Naive thymus-derived CD4-positive, alpha-beta T cell (primary cell): Measurements from ENCODE around the gene FAM13A. TPM values are rescaled to one million over a fixed set of nuclear protein-coding genes. Genes with fewer than 3 reads are reported as not detected.
A peak's percentile ranks its signal among the peaks of the same experiment; 100 is the strongest.
"Not testable (repeated sequence)": the region's sequence is repeated elsewhere in the genome, so short reads cannot be mapped to it uniquely, and the experiment has no call there.

Source experiments
- ATAC-seq: fragments of 150-1000 bp; cut with Tn5 transposase; 2 replicates; pipeline ENCODE4 v1.10.0; 2021; ENCODE audit warnings: mild to moderate bottlenecking, moderate library complexity
- CTCF ChIA-PET: fragments of 350-600 bp; sonication (Branson Sonifier 250); formaldehyde crosslinking; loops from one replicate; lab custom pipeline; 2021; ENCODE audit warnings: antibody characterized with exemption; lab: Charles Lee
- POLR2A ChIA-PET: fragments of 350-600 bp; sonication (Branson Sonifier 250); formaldehyde crosslinking; loops from one replicate; lab custom pipeline; 2021; ENCODE audit warnings: antibody characterized with exemption, inconsistent platforms; lab: Charles Lee
- DNase-seq, 9 donors: peaks; one replicate each; pipeline versions ENCODE4 v3.0.0 to v3.0.0-alpha.2; 2020 to 2022; ENCODE audit warnings: mixed read lengths in 1 of 9
- H3K27ac ChIP-seq: one replicate; pipeline ENCODE4 v1.7.0; 2013; ENCODE audit warnings: mild to moderate bottlenecking, low read depth, low read length, moderate library complexity
- H3K27me3 ChIP-seq, 2 donors: one replicate each; pipeline ENCODE4 v1.7.0; 2013; ENCODE audit warnings: low read length in 2 of 2, mild to moderate bottlenecking in 2 of 2, moderate library complexity in 2 of 2; ENCODE audit not compliant: control insufficient read depth in 2 of 2, insufficient read depth in 2 of 2
- H3K36me3 ChIP-seq, 3 experiments: 1 replicate in 2 of 3; 2 replicates in 1 of 3; pipeline ENCODE4 v1.7.0; 2013; ENCODE audit warnings: low read length in 3 of 3, mild to moderate bottlenecking in 3 of 3, moderate library complexity in 1 of 3; ENCODE audit not compliant: insufficient read depth in 3 of 3, control insufficient read depth in 2 of 3
- H3K4me1 ChIP-seq, 2 donors: one replicate each; pipeline ENCODE4 v1.7.0; 2013; ENCODE audit warnings: low read length in 2 of 2, mild to moderate bottlenecking in 2 of 2, moderate library complexity in 1 of 2; ENCODE audit not compliant: control insufficient read depth in 2 of 2, insufficient read depth in 2 of 2
- H3K4me3 ChIP-seq: 2 replicates; pipeline ENCODE4 v1.7.0; 2013; ENCODE audit warnings: mild to moderate bottlenecking, low read length
- H3K9me3 ChIP-seq, 3 experiments: 1 replicate in 2 of 3; 2 replicates in 1 of 3; pipeline ENCODE4 v1.7.0; 2013; ENCODE audit warnings: low read length in 3 of 3; ENCODE audit not compliant: control insufficient read depth in 2 of 3
- H3K27ac Mint-ChIP-seq, 9 donors: one replicate each; pipeline ENCODE4 v1.8.0; 2020 to 2022; ENCODE audit warnings: mixed read lengths in 9 of 9, mild to moderate bottlenecking in 8 of 9, moderate library complexity in 5 of 9, inconsistent platforms in 2 of 9
- H3K27me3 Mint-ChIP-seq, 5 donors: one replicate each; pipeline ENCODE4 v1.8.0; 2021 to 2022; ENCODE audit warnings: mixed read lengths in 5 of 5, mild to moderate bottlenecking in 1 of 5
- H3K36me3 Mint-ChIP-seq, 5 donors: one replicate each; pipeline ENCODE4 v1.8.0; 2020 to 2022; ENCODE audit warnings: mixed read lengths in 5 of 5, mild to moderate bottlenecking in 3 of 5, inconsistent platforms in 1 of 5
- H3K4me1 Mint-ChIP-seq, 7 donors: one replicate each; pipeline ENCODE4 v1.8.0; 2020 to 2022; ENCODE audit warnings: mixed read lengths in 7 of 7, mild to moderate bottlenecking in 3 of 7, inconsistent platforms in 1 of 7
- H3K4me3 Mint-ChIP-seq, 10 donors: one replicate each; pipeline ENCODE4 v1.8.0; 2020 to 2022; ENCODE audit warnings: mild to moderate bottlenecking in 10 of 10, mixed read lengths in 10 of 10, moderate library complexity in 6 of 10, inconsistent platforms in 2 of 10
- H3K9me3 Mint-ChIP-seq, 11 donors: one replicate each; pipeline ENCODE4 v1.8.0; 2020 to 2022; ENCODE audit warnings: mixed read lengths in 11 of 11, mild to moderate bottlenecking in 4 of 11, inconsistent platforms in 1 of 11, moderate library complexity in 1 of 11
- intact Hi-C, 2 donors: fragments of 100-400 bp; cut with micrococcal nuclease; formaldehyde crosslinking; loops; one replicate each; pipeline ENCODE4 v1.15.1; 2023
- polyA plus RNA-seq, 2 donors: library from polyadenylated mRNA; unstranded; fragments of 300-500 nt; fragmentation: Illumina TruSeq; gene quantifications; one replicate each; pipeline ENCODE4 v1.2.3, GENCODE V29; 2021
- total RNA-seq, 6 experiments: library from RNA in 5 of 6; stranded (reverse) in 5 of 6; gene quantifications; 1 replicate in 5 of 6; 2 replicates in 1 of 6; pipeline ENCODE4 v1.2.3 and lab custom pipeline; 2021 to 2026

The FAM13A gene
- total and polyA plus RNA-seq, 7 experiments from 2014 or later = 4.5 to 60.4 (median 10.2) TPM

GRCh38 chr4:88887409-88887808, 169.6 kb downstream of the FAM13A start:
- intact Hi-C loops = loop anchor here in 1 of 2 donors (5.0 kb wide), 1 partner anchor 65 kb away; no protein-coding TSS in a partner anchor
- H3K36me3 Mint-ChIP-seq, DNase-seq, ATAC-seq, POLR2A ChIA-PET, CTCF ChIA-PET, H3K27ac Mint-ChIP-seq, H3K9me3 ChIP-seq, H3K27me3 ChIP-seq, H3K4me1 Mint-ChIP-seq, H3K27ac ChIP-seq, H3K4me1 ChIP-seq, H3K36me3 ChIP-seq, H3K4me3 ChIP-seq, H3K9me3 Mint-ChIP-seq, H3K4me3 Mint-ChIP-seq: not testable (repeated sequence)
- peaks cover 0 to 13% (median 0%) of the 10 kb centered on the region in 5 donors for H3K27me3 Mint-ChIP-seq

GRCh38 chr4:88881227-88881569, 175.8 kb downstream of the FAM13A start:
- H3K27ac ChIP-seq = no peak overlapping the region
- H3K4me1 Mint-ChIP-seq = peaks cover 0 to 19% (median 17%) of the 10 kb centered on the region in 7 donors
- no peak overlapping the region for H3K4me3 ChIP-seq
- CTCF ChIA-PET = interaction anchor here (0.6 kb wide), 1 partner anchor 32 kb away, joined by 3 read pairs; no protein-coding TSS in a partner anchor
- no peaks in the 10 kb centered on the region for H3K9me3 ChIP-seq
- intact Hi-C loops = no loop called here
- ATAC-seq (no peak), DNase-seq (peak in 6 of 9 donors; percentile 2 to 39 (median 15))
- no peaks in the 10 kb centered on the region for H3K36me3 Mint-ChIP-seq
- H3K36me3 ChIP-seq = no peaks in the 10 kb centered on the region
- H3K27me3 Mint-ChIP-seq = peaks cover 0 to 19% (median 6%) of the 10 kb centered on the region in 5 donors
- POLR2A ChIA-PET = no interaction called here
- H3K4me1 ChIP-seq = no peaks in the 10 kb centered on the region
- H3K27ac Mint-ChIP-seq = peak overlapping the region in 4 of 9 donors; percentile 4 to 63 (median 36)
- H3K4me3 Mint-ChIP-seq = peak overlapping the region in 5 of 10 donors; percentile 8 to 42 (median 14)
- peaks cover 0 to 4% (median 0%) of the 10 kb centered on the region in 11 donors for H3K9me3 Mint-ChIP-seq
- H3K27me3 ChIP-seq = no peaks in the 10 kb centered on the region

GRCh38 chr4:88880501-88881226, 176.3 kb downstream of the FAM13A start:
- H3K27me3 Mint-ChIP-seq = peaks cover 0 to 19% (median 6%) of the 10 kb centered on the region in 5 donors
- peaks cover 0 to 19% (median 17%) of the 10 kb centered on the region in 7 donors for H3K4me1 Mint-ChIP-seq
- DNase-seq (peak in 1 of 9 donors; percentile 2), ATAC-seq (no peak)
- intact Hi-C loops = no loop called here
- H3K27me3 ChIP-seq = no peaks in the 10 kb centered on the region
- ChIA-PET CTCF (interaction anchor here (0.6 kb wide), 1 partner anchor 33 kb away, joined by 3 read pairs; no protein-coding TSS in a partner anchor), POLR2A (no interaction called here)
- H3K9me3 Mint-ChIP-seq = peaks cover 0 to 4% (median 0%) of the 10 kb centered on the region in 11 donors
- H3K9me3 ChIP-seq = no peaks in the 10 kb centered on the region
- peak overlapping the region in 4 of 9 donors; percentile 4 to 55 (median 30) for H3K27ac Mint-ChIP-seq
- H3K36me3 Mint-ChIP-seq = no peaks in the 10 kb centered on the region
- peak overlapping the region in 3 of 10 donors; percentile 8 to 42 (median 20) for H3K4me3 Mint-ChIP-seq
- H3K27ac ChIP-seq = no peak overlapping the region
- H3K4me3 ChIP-seq = no peak overlapping the region
- no peaks in the 10 kb centered on the region for H3K4me1 ChIP-seq
- H3K36me3 ChIP-seq = no peaks in the 10 kb centered on the region

- Histone ChIP-seq H3K27me3 (no peaks in the 10 kb centered on the region), H3K4me1 (no peaks in the 10 kb centered on the region), H3K9me3 (no peaks in the 10 kb centered on the region), H3K36me3 (no peaks in the 10 kb centered on the region), H3K27ac (no peak overlapping the region), H3K4me3 (no peak overlapping the region)
- Mint-ChIP-seq H3K27me3 (peaks cover 0 to 19% (median 6%) of the 10 kb centered on the region in 5 donors), H3K9me3 (peaks cover 0 to 4% (median 0%) of the 10 kb centered on the region in 11 donors), H3K4me3 (peak overlapping the region in 2 of 10 donors; percentile 10 to 43), H3K4me1 (peaks cover 0 to 19% (median 17%) of the 10 kb centered on the region in 7 donors), H3K36me3 (no peaks in the 10 kb centered on the region), H3K27ac (peak overlapping the region in 1 of 9 donors; percentile 43)
- POLR2A ChIA-PET = no interaction called here
- CTCF ChIA-PET = no interaction called here
- intact Hi-C loops = no loop called here
- ATAC-seq = no peak
- DNase-seq = no peak
Measured at GRCh38 chr4:88879991-88880390, 177.0 kb downstream of the FAM13A start.

GRCh38 chr4:88878642-88879041, 178.3 kb downstream of the FAM13A start:
- no peak for ATAC-seq
- H3K9me3 Mint-ChIP-seq = peaks cover 0 to 6% (median 0%) of the 10 kb centered on the region in 11 donors

GRCh38 chr4:88870428-88870827, 186.6 kb downstream of the FAM13A start:
- peaks cover 0 to 4% (median 0%) of the 10 kb centered on the region in 5 donors for H3K36me3 Mint-ChIP-seq
- H3K4me3 ChIP-seq = no peak overlapping the region
- peaks cover 0 to 11% (median 0%) of the 10 kb centered on the region in 5 donors for H3K27me3 Mint-ChIP-seq
- no peak overlapping the region for H3K27ac ChIP-seq
- no peak for ATAC-seq
- no peaks in the 10 kb centered on the region for H3K27me3 ChIP-seq
- H3K4me3 Mint-ChIP-seq = no peak overlapping the region
- no peaks in the 10 kb centered on the region for H3K36me3 ChIP-seq
- no peak overlapping the region for H3K27ac Mint-ChIP-seq
- intact Hi-C loops = no loop called here
- no peaks in the 10 kb centered on the region for H3K4me1 ChIP-seq
- POLR2A ChIA-PET = no interaction called here
- H3K9me3 ChIP-seq = no peaks in the 10 kb centered on the region
- no peak for DNase-seq
- CTCF ChIA-PET = no interaction called here
- peaks cover 0 to 6% (median 3%) of the 10 kb centered on the region in 11 donors for H3K9me3 Mint-ChIP-seq
- H3K4me1 Mint-ChIP-seq = peaks cover 0 to 13% (median 0%) of the 10 kb centered on the region in 7 donors

More at GRCh38 chr4:88878642-88879041, 178.3 kb downstream of the FAM13A start:
- H3K9me3 ChIP-seq = no peaks in the 10 kb centered on the region
- H3K36me3 ChIP-seq = no peaks in the 10 kb centered on the region
- Mint-ChIP-seq H3K4me1 (peaks cover 0 to 19% (median 17%) of the 10 kb centered on the region in 7 donors), H3K27me3 (peaks cover 0 to 16% (median 6%) of the 10 kb centered on the region in 5 donors), H3K27ac (no peak overlapping the region), H3K36me3 (no peaks in the 10 kb centered on the region), H3K4me3 (no peak overlapping the region)
- ChIA-PET POLR2A (no interaction called here), CTCF (no interaction called here)
- DNase-seq = no peak
- no peaks in the 10 kb centered on the region for H3K27me3 ChIP-seq
- no peaks in the 10 kb centered on the region for H3K4me1 ChIP-seq
- no peak overlapping the region for H3K4me3 ChIP-seq
- intact Hi-C loops = no loop called here
- no peak overlapping the region for H3K27ac ChIP-seq
